Nephron progenitor cell (in vitro differentiated cells): Measurements from ENCODE around the gene SEMA6D.
"Not testable (repeated sequence)": the region's sequence is repeated elsewhere in the genome, so short reads cannot be mapped to it uniquely, and the experiment has no call there.

ENCODE experiments used
- DNase-seq: peaks from one replicate; pipeline ENCODE4 v3.0.0; 2021
- H3K27ac Mint-ChIP-seq: 2 replicates; pipeline ENCODE4 v1.8.0; 2021; ENCODE audit warnings: mild to moderate bottlenecking, moderate library complexity, mixed read lengths
- H3K27me3 Mint-ChIP-seq: 2 replicates; pipeline ENCODE4 v1.8.0; 2021; ENCODE audit warnings: mild to moderate bottlenecking, low read depth, mixed read lengths; ENCODE audit not compliant: poor library complexity
- H3K36me3 Mint-ChIP-seq: 2 replicates; pipeline ENCODE4 v1.8.0; 2021; ENCODE audit warnings: low read depth, mixed read lengths
- H3K4me1 Mint-ChIP-seq: 2 replicates; pipeline ENCODE4 v1.8.0; 2021; ENCODE audit warnings: mixed read lengths
- H3K4me3 Mint-ChIP-seq: 2 replicates; pipeline ENCODE4 v1.8.0; 2021; ENCODE audit warnings: mild to moderate bottlenecking, moderate library complexity, mixed read lengths
- H3K9me3 Mint-ChIP-seq: 2 replicates; pipeline ENCODE4 v1.8.0; 2021; ENCODE audit warnings: mild to moderate bottlenecking, moderate library complexity, mixed read lengths
- CTCF ChIP-seq: fragments of 200-600 bp; sonication (generic); IDR thresholded peaks from 2 replicates; pipeline ENCODE4 v1.5.0; 2021; ENCODE audit warnings: antibody characterized with exemption

Gene SEMA6D

GRCh38 chr15:47732248-47732647 is 14.9 kb downstream of the SEMA6D start:
- Mint-ChIP-seq H3K27ac (no peak overlapping the region), H3K27me3 (no peaks in the 10 kb centered on the region), H3K36me3 (peaks cover 39% of the 10 kb centered on the region), H3K9me3 (no peaks in the 10 kb centered on the region), H3K4me3 (no peak overlapping the region), H3K4me1 (peaks cover 26% of the 10 kb centered on the region)
- no peak for DNase-seq
- no peak for TF ChIP-seq CTCF

- Mint-ChIP-seq H3K27me3 (no peaks in the 10 kb centered on the region), H3K27ac (no peak overlapping the region), H3K4me3 (no peak overlapping the region), H3K4me1 (peaks cover 29% of the 10 kb centered on the region), H3K36me3 (peaks cover 40% of the 10 kb centered on the region), H3K9me3 (no peaks in the 10 kb centered on the region)
- no peak for TF ChIP-seq CTCF
- no peak for DNase-seq
Observed at GRCh38 chr15:47733085-47733484, 15.8 kb downstream of the SEMA6D start.

GRCh38 chr15:47736143-47736786 is 19.0 kb downstream of the SEMA6D start:
- Mint-ChIP-seq H3K4me1 (peaks cover 38% of the 10 kb centered on the region), H3K36me3 (peaks cover 30% of the 10 kb centered on the region), H3K27me3 (no peaks in the 10 kb centered on the region), H3K9me3 (no peaks in the 10 kb centered on the region), H3K4me3 (no peak overlapping the region), H3K27ac (no peak overlapping the region)
- no peak for TF ChIP-seq CTCF
- no peak for DNase-seq

GRCh38 chr15:47737477-47737876 is 20.2 kb downstream of the SEMA6D start:
- peaks cover 30% of the 10 kb centered on the region for H3K36me3 Mint-ChIP-seq
- DNase-seq: no peak
- no peak for TF ChIP-seq CTCF
- no peaks in the 10 kb centered on the region for H3K9me3 Mint-ChIP-seq
- no peak overlapping the region for H3K4me3 Mint-ChIP-seq
- H3K27me3 Mint-ChIP-seq: no peaks in the 10 kb centered on the region
- no peak overlapping the region for H3K27ac Mint-ChIP-seq
- peaks cover 45% of the 10 kb centered on the region for H3K4me1 Mint-ChIP-seq

GRCh38 chr15:47738144-47738825 is 21.0 kb downstream of the SEMA6D start:
- not testable (repeated sequence) for DNase-seq, H3K27ac Mint-ChIP-seq, H3K9me3 Mint-ChIP-seq, H3K4me3 Mint-ChIP-seq, H3K27me3 Mint-ChIP-seq
- H3K4me1 Mint-ChIP-seq: peaks cover 42% of the 10 kb centered on the region
- H3K36me3 Mint-ChIP-seq: peaks cover 26% of the 10 kb centered on the region

GRCh38 chr15:47741082-47741481 is 23.8 kb downstream of the SEMA6D start:
- no peaks in the 10 kb centered on the region for H3K9me3 Mint-ChIP-seq
- peaks cover 34% of the 10 kb centered on the region for H3K4me1 Mint-ChIP-seq
- H3K27me3 Mint-ChIP-seq: no peaks in the 10 kb centered on the region
- no peak for DNase-seq
- peaks cover 35% of the 10 kb centered on the region for H3K36me3 Mint-ChIP-seq
- no peak overlapping the region for H3K27ac Mint-ChIP-seq
- no peak overlapping the region for H3K4me3 Mint-ChIP-seq
- TF ChIP-seq CTCF: no peak
